Hypothalamus (tissue), 51 donors: ENCODE data around the gene DIP2C.

Source experiments
- DNase-seq, 51 donors: peaks; one replicate each; lab custom pipeline; 2025; lab: John Stamatoyannopoulos, UW

DIP2C gene

GRCh38 chr10:387909-388660, 301.4 kb downstream of the DIP2C start:
- DNase-seq: peak in 1 of 51 donors; percentile 20

GRCh38 chr10:387593-387891, 301.9 kb downstream of the DIP2C start:
- no peak for DNase-seq

- DNase-seq: peak in 2 of 51 donors; percentile 19 to 24
Measured at GRCh38 chr10:386771-387592, 302.5 kb downstream of the DIP2C start.

GRCh38 chr10:385571-386300, 303.7 kb downstream of the DIP2C start:
- DNase-seq: no peak

- DNase-seq: no peak
Measured at GRCh38 chr10:384538-385305, 304.7 kb downstream of the DIP2C start.

- no peak for DNase-seq
Measured at GRCh38 chr10:383519-383918, 305.9 kb downstream of the DIP2C start.

- DNase-seq: no peak
Measured at GRCh38 chr10:381805-382204, 307.7 kb downstream of the DIP2C start.

GRCh38 chr10:381346-381745, 308.1 kb downstream of the DIP2C start:
- no peak for DNase-seq

GRCh38 chr10:380313-380940, 309.0 kb downstream of the DIP2C start:
- no peak for DNase-seq

GRCh38 chr10:378930-379704, 310.4 kb downstream of the DIP2C start:
- DNase-seq: no peak

GRCh38 chr10:378230-378929, 311.1 kb downstream of the DIP2C start:
- no peak for DNase-seq

- DNase-seq: no peak
Measured at GRCh38 chr10:377228-377627, 312.2 kb downstream of the DIP2C start.

GRCh38 chr10:375815-376505, 313.5 kb downstream of the DIP2C start:
- no peak for DNase-seq

GRCh38 chr10:374354-374753, 315.1 kb downstream of the DIP2C start:
- no peak for DNase-seq

- peak in 1 of 51 donors; percentile 22 for DNase-seq
Measured at GRCh38 chr10:373526-374309, 315.8 kb downstream of the DIP2C start.

- DNase-seq: no peak
Measured at GRCh38 chr10:373015-373414, 316.5 kb downstream of the DIP2C start.

- no peak for DNase-seq
Measured at GRCh38 chr10:372566-372965, 316.9 kb downstream of the DIP2C start.
